A673 (cell line): Measurements from ENCODE around the gene SEMA6A.

Experiments used
- CTCF ChIP-seq: fragments of 300-800, 200-600 bp; sonication (generic); conservative IDR thresholded peaks from 2 replicates; pipeline ENCODE4 v1.5.1; 2017; ENCODE audit warnings: low read depth, mild to moderate bottlenecking, antibody characterized with exemption, low read length, moderate library complexity, mixed read lengths
- EZH2 ChIP-seq: fragments of 200-600 bp; sonication (generic); IDR thresholded peaks from 2 replicates; pipeline ENCODE4 v1.6.1; 2017; ENCODE audit warnings: borderline replicate concordance, low read depth, mild to moderate bottlenecking, mixed read lengths, antibody characterized with exemption, low read length; ENCODE audit not compliant: poor library complexity, severe bottlenecking

- TF ChIP-seq EZH2 (no peak), CTCF (no peak)
These were observed 118.6 kb downstream of the SEMA6A start for GRCh38 chr5:116456036-116456435.
